Fibroblast of villous mesenchyme (primary cell): ENCODE data around the gene EIF1AD. TPM values are rescaled to one million over a fixed set of nuclear protein-coding genes. Genes with fewer than 3 reads are reported as not detected.
"Not testable (repeated sequence)": the region's sequence is repeated elsewhere in the genome, so short reads cannot be mapped to it uniquely, and the experiment has no call there.

Source experiments
- DNase-seq: peaks from one replicate; pipeline ENCODE4 v3.0.0-alpha.2; 2010; ENCODE audit warnings: low read depth
- H3K4me3 ChIP-seq: 2 replicates; pipeline ENCODE4 v1.5.1; 2011; ENCODE audit warnings: low read depth, mild to moderate bottlenecking, low read length
- total RNA-seq: library from RNA; depleted of rRNA; stranded (reverse); fragments of >200 nt; gene quantifications from 2 replicates; pipeline ENCODE4 v1.2.3, GENCODE V29; 2012
- TF ChIP-seq, protein P1 (sequence below): IDR thresholded peaks from 2 replicates; pipeline ENCODE4 v1.5.1; 2012; ENCODE audit warnings: low read depth, mild to moderate bottlenecking, low read length; ENCODE audit not compliant: insufficient read depth

EIF1AD gene
- total RNA-seq, 1 donor = 35.4 TPM

DNA sequence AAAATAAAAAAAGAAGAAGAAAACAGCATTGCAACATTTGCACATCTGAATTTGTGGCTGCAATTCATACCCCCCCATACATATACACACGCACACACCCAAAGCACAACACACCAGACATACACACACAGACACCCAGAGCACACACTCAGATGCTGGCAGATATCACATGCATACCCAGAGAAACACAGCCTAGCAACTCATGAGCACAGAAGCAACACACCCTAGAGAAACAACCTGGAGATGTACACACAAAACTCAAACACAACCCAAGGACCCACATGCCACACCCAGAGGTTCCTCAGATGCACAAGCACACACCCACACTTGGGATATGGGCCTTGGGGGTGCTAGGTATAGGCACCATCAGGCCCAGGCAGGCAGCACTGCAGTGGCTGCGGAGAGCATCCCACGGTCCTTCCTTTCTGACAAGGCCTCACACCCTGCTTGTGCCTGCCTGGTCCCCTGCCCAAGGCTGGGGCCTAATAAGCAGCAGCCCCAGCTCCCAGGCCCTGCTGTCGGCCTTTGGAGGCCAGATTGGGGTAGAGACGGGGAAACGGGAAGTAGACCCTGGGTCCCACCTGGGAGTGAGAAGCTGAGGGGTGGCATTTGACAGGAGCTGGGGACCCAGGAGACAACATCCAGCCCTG, 13.0 kb upstream of the EIF1AD start:
- H3K4me3 ChIP-seq = no peak overlapping the region
- TF ChIP-seq, protein P1, sequence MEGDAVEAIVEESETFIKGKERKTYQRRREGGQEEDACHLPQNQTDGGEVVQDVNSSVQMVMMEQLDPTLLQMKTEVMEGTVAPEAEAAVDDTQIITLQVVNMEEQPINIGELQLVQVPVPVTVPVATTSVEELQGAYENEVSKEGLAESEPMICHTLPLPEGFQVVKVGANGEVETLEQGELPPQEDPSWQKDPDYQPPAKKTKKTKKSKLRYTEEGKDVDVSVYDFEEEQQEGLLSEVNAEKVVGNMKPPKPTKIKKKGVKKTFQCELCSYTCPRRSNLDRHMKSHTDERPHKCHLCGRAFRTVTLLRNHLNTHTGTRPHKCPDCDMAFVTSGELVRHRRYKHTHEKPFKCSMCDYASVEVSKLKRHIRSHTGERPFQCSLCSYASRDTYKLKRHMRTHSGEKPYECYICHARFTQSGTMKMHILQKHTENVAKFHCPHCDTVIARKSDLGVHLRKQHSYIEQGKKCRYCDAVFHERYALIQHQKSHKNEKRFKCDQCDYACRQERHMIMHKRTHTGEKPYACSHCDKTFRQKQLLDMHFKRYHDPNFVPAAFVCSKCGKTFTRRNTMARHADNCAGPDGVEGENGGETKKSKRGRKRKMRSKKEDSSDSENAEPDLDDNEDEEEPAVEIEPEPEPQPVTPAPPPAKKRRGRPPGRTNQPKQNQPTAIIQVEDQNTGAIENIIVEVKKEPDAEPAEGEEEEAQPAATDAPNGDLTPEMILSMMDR = no peak
- DNase-seq = no peak

DNA sequence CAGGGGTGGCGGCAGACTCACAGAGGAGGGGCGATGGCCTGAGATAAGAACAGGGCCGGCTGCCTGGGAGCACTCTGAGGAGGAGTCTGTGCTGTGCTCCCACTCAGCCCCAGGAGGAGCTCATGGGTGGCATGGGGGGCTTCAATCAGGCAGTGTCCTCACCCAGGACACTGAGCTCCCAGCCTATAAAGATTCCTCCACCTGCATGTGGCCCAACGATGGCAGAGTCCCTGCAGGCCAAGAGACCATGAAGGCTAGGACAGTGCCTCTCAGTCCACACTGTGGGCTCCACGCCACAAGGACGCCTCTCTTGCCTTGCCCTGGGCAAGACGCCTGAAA, 11.8 kb upstream of the EIF1AD start:
- H3K4me3 ChIP-seq = no peak overlapping the region
- TF ChIP-seq, protein P1 = no peak
- DNase-seq = no peak

DNA sequence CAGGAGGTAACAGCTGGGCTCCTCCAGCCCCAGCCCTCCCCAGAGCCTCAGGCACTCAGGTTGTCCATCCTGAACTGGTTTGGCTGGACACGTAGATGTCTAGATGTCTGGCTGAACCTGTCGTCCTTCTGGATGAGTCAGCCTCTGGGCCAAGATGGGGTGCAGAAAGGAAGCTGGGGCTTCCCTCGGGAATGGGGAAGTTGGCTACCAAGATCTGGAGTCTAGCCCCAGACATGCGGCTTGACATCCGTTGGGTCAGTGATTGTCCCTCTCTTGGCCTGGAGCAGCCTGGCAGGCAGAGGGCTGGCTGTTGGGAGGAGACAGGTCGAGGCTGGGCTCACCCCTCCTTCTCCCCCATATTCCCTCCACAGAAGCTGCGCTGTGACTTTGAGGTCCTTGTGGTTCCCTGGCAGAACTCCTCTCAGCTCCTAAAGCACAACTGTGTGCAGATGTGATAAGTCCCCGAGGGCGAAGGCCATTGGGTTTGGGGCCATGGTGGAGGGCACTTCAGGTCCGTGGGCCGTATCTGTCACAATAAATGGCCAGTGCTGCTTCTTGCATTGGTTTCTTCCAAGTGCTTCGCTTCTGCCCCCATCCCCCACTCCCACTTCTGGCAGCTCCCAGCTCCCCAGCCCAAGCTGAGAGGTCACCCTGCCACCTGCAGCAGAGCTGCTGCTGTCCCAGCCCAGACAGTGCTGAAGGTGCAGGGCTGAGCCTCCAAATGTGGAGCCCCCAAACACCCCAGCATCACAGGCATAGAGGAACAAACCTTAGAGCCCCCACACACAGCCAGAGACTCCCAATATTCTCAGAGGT, 11.2 kb upstream of the EIF1AD start:
- no peak overlapping the region for H3K4me3 ChIP-seq
- no peak for DNase-seq
- TF ChIP-seq, protein P1 = no peak

DNA sequence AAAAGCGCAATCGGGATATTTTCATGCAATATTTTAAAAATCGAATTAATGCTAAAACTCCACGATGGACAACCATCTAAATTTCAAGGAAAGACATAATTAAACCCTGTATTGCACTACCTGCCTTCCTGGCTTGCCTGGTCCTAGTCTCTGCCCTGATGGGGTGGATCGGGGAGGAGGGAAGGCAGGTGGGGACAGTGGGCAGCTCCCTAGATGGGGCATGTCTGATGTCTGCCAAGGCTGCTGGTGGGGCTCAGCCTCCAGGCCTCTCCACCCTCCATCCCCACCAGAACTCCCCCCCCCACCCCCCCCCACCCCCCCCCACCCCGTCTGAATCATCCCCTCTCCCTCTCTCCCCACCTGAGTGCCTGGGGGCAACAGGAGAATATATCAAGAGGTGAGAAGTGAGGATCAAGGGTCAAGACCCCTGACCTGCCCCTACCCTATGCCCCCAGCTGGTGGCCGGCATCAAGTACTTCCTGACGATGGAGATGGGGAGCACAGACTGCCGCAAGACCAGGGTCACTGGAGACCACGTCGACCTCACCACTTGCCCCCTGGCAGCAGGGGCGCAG, 10.5 kb upstream of the EIF1AD start:
- no peak overlapping the region for H3K4me3 ChIP-seq
- TF ChIP-seq, protein P1 = no peak
- no peak for DNase-seq

DNA sequence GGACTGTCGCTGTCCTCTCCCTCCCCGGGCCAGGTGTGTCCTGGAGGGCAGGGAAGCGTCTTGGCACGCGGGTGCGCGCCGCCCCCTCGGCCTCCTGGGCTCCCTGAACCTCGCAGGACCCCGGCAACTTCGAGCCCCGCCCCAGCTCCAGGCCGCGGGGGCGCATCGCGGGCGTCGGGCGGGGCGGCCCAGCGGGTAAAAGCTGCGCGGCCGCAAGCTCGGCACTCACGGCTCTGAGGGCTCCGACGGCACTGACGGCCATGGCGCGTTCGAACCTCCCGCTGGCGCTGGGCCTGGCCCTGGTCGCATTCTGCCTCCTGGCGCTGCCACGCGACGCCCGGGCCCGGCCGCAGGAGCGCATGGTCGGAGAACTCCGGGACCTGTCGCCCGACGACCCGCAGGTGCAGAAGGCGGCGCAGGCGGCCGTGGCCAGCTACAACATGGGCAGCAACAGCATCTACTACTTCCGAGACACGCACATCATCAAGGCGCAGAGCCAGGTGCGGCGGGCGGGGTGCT, 9.9 kb upstream of the EIF1AD start, which contains the start of gene CST6:
Gene CST6, plus strand, starts transcription at position 224 of the 519 bp plus-strand sequence. Its CDS starts 37 bp downstream, at position 261.
- no peak within 1 kb of the TSS for H3K4me3 ChIP-seq
- TF ChIP-seq, protein P1 = no peak
- DNase-seq = no peak

DNA sequence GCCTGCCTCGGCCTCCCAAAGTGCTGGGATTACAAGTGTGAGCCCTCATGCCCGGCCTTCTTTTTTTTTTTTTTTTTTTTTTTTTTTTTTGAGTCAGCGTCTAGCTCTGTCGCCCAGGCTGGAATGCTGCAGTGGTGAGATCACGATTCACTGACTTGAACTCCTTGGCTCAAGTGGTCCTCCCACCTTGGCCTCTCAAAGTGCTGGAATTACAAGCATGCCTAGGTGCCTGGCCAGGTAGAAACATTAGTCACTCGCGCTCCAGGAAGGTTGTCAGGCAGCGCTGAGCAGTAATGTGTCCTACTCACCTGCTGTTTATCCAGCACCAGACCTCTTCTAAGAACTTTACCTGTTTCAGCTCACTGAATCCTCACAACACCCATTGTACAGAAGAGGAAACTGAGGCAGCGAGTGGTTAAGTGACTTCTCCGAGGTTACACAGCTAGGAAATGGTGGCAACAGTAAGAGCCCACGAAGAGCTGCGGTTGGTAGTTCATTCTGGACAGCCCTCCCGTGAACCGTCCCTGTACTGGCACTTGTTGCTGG, 9.4 kb upstream of the EIF1AD start:
- H3K4me3 ChIP-seq = no peak overlapping the region
- DNase-seq = peak; percentile 15
- TF ChIP-seq, protein P1 = no peak

DNA sequence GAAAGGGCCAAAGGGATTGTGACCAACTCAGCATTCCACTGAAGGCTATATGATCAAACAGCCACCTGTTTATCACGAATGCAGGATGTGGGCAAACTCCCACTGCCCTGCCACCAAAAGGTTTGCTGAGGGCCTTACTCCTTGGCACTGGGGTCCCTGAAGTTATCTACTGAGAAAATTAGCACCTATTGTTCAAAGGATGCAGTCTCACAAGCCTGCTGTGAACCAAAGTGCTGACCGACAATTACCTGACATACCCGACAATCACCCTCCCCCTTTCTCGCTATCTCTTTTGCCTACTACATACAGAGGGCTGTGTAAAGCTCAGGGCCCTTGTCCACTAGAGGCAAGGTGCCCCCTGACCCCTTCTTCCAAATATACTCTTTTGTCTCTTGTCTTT, 8.1 kb upstream of the EIF1AD start:
- DNase-seq, H3K4me3 ChIP-seq: not testable (repeated sequence)
